ENCODE results near the gene GRHPR.

GRHPR gene

DNA sequence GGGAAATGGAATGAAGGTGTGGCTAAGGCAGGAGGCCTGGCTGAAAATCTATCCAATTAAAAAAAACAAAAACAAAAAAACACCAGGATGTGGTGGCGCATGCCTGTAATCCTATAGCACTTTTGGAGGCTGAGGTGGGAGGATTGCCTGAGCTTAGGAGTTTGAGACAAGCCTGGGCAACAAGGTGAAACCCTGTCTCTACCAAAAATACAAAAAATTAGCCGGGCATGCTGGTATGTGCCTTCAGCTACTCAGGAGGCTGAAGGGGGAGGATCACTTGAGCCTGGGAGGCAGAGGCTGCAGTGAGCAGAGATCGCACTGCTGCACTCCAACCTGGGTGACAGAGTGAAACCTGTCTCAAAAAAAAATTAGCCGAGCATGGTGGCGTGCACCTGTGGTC lies 21.1 kb downstream of the GRHPR start:
- peaks cover 35 to 40% of the 10 kb centered on the region in 2 donors for H3K36me3 ChIP-seq (ENCODE audit: control insufficient read depth in 2 of 2, insufficient read depth in 2 of 2, low read length in 2 of 2)
- H3K27ac ChIP-seq (ENCODE audit: low read depth in 2 of 2, low read length in 2 of 2), result no peak overlapping the region
- no peak overlapping the region for H3K9ac ChIP-seq (ENCODE audit: low read depth in 1 of 2, low read length in 2 of 2)
- H3K4me1 ChIP-seq (ENCODE audit: control insufficient read depth in 2 of 2, insufficient read depth in 2 of 2, low read length in 2 of 2), result peaks cover 0 to 5% of the 10 kb centered on the region in 2 donors
- H3K9me3 ChIP-seq (ENCODE audit: control insufficient read depth in 2 of 2, low read length in 2 of 2), result no peaks in the 10 kb centered on the region
- H3K27me3 ChIP-seq (ENCODE audit: control insufficient read depth in 2 of 2, insufficient read depth in 2 of 2, low read length in 2 of 2), result no peaks in the 10 kb centered on the region
- no peak overlapping the region for H3K4me3 ChIP-seq (ENCODE audit: low read length in 2 of 2)

DNA sequence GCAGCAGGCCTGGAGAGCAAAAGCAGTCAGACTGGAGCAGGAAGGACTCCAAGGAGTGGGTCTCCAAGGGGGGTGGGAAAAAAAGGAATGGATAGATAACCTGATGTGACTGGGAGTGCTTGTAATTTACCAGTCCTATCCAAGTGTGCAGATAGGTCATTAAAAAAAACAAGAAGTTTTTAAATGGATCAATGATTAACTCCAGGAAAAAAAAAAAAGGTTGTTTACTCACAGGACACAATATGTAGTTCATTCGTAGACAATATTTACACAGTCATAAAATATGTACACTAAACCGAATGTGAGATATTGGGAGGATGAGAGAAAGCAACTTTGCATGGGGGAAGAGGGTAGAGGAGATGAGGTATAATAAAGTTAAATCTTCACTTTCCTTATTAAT lies 22.4 kb downstream of the GRHPR start:
- no peak overlapping the region for H3K4me3 ChIP-seq (ENCODE audit: low read length in 2 of 2)
- H3K4me1 ChIP-seq (ENCODE audit: control insufficient read depth in 2 of 2, insufficient read depth in 2 of 2, low read length in 2 of 2), result peaks cover 0 to 5% of the 10 kb centered on the region in 2 donors
- H3K27me3 ChIP-seq (ENCODE audit: control insufficient read depth in 2 of 2, insufficient read depth in 2 of 2, low read length in 2 of 2), result no peaks in the 10 kb centered on the region
- H3K9ac ChIP-seq (ENCODE audit: low read depth in 1 of 2, low read length in 2 of 2), result no peak overlapping the region
- no peaks in the 10 kb centered on the region for H3K9me3 ChIP-seq (ENCODE audit: control insufficient read depth in 2 of 2, low read length in 2 of 2)
- no peak overlapping the region for H3K27ac ChIP-seq (ENCODE audit: low read depth in 2 of 2, low read length in 2 of 2)
- peaks cover 27% of the 10 kb centered on the region in 2 donors for H3K36me3 ChIP-seq (ENCODE audit: control insufficient read depth in 2 of 2, insufficient read depth in 2 of 2, low read length in 2 of 2)

DNA sequence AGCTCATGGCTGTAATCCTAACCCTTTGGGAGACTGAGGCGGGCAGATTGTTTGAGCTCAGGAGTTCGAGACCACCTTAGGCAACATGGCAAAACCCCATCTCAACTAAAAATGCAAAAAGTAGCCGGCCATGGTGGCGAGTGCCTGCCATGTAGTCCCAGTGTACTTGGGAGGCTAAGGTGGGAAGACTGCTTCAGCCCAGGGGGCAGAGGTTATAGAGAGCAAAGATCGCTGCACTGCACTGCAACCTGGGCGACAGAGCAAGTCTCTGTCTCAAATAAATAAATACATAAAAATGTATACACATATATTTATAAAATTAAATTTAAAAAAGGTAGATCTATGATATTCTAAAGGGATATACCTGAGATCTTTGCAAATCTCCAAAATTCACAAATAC lies 23.3 kb downstream of the GRHPR start:
- H3K36me3 ChIP-seq (ENCODE audit: control insufficient read depth in 2 of 2, insufficient read depth in 2 of 2, low read length in 2 of 2), result peaks cover 19% of the 10 kb centered on the region in 2 donors
- no peaks in the 10 kb centered on the region for H3K9me3 ChIP-seq (ENCODE audit: control insufficient read depth in 2 of 2, low read length in 2 of 2)
- H3K27ac ChIP-seq (ENCODE audit: low read depth in 2 of 2, low read length in 2 of 2), result no peak overlapping the region
- no peak overlapping the region for H3K4me3 ChIP-seq (ENCODE audit: low read length in 2 of 2)
- no peaks in the 10 kb centered on the region for H3K27me3 ChIP-seq (ENCODE audit: control insufficient read depth in 2 of 2, insufficient read depth in 2 of 2, low read length in 2 of 2)
- H3K4me1 ChIP-seq (ENCODE audit: control insufficient read depth in 2 of 2, insufficient read depth in 2 of 2, low read length in 2 of 2), result peaks cover 0 to 5% of the 10 kb centered on the region in 2 donors
- no peak overlapping the region for H3K9ac ChIP-seq (ENCODE audit: low read depth in 1 of 2, low read length in 2 of 2)

DNA sequence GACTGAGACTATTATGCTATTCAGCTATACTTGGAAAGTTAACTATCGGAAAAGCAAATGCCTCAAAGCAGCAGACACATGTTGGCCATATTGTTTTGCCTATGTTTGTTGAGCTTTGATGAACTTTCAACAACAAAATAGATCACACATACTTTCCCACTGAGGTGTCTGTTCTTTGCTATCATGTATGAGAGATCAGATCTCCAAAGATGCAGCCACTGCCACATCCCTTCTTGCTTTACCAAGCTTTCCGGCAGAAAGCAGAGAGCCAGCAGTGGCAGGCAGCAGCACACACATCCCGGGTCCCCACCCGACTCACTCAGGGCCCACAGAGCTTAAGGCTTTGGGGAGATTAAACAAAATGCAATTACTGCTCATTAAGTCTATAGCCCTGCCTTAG lies 23.9 kb downstream of the GRHPR start:
- Histone ChIP-seq H3K4me1 (ENCODE audit: control insufficient read depth in 2 of 2, insufficient read depth in 2 of 2, low read length in 2 of 2) (peaks cover 0 to 5% of the 10 kb centered on the region in 2 donors), H3K27me3 (ENCODE audit: control insufficient read depth in 2 of 2, insufficient read depth in 2 of 2, low read length in 2 of 2) (no peaks in the 10 kb centered on the region), H3K27ac (ENCODE audit: low read depth in 2 of 2, low read length in 2 of 2) (no peak overlapping the region), H3K9me3 (ENCODE audit: control insufficient read depth in 2 of 2, low read length in 2 of 2) (no peaks in the 10 kb centered on the region), H3K9ac (ENCODE audit: low read depth in 1 of 2, low read length in 2 of 2) (no peak overlapping the region), H3K36me3 (ENCODE audit: control insufficient read depth in 2 of 2, insufficient read depth in 2 of 2, low read length in 2 of 2) (peaks cover 13 to 14% of the 10 kb centered on the region in 2 donors), H3K4me3 (ENCODE audit: low read length in 2 of 2) (no peak overlapping the region)

DNA sequence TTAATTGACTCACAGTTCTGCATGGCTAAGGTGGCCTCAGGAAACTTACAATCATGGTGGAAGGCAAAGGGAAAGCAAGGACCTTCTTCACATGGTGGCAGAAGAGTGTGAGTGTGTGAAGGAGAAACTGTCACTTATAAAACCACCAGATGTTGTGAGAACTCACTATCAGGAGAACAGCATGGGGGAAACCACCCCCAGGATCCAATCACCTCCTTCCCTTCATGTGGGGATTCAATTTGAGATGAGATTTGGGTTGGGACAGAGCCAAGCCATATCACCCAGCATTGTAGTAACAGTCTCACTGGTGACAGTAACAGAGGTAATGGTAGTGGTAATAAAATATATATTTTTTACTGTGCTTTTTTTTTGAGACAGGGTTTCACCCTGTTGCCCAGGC lies 24.6 kb downstream of the GRHPR start:
- Histone ChIP-seq H3K36me3 (ENCODE audit: control insufficient read depth in 2 of 2, insufficient read depth in 2 of 2, low read length in 2 of 2) (peaks cover 6 to 7% of the 10 kb centered on the region in 2 donors), H3K9ac (ENCODE audit: low read depth in 1 of 2, low read length in 2 of 2) (no peak overlapping the region), H3K27me3 (ENCODE audit: control insufficient read depth in 2 of 2, insufficient read depth in 2 of 2, low read length in 2 of 2) (no peaks in the 10 kb centered on the region), H3K4me3 (ENCODE audit: low read length in 2 of 2) (no peak overlapping the region), H3K27ac (ENCODE audit: low read depth in 2 of 2, low read length in 2 of 2) (no peak overlapping the region), H3K9me3 (ENCODE audit: control insufficient read depth in 2 of 2, low read length in 2 of 2) (no peaks in the 10 kb centered on the region), H3K4me1 (ENCODE audit: control insufficient read depth in 2 of 2, insufficient read depth in 2 of 2, low read length in 2 of 2) (peaks cover 0 to 5% of the 10 kb centered on the region in 2 donors)

DNA sequence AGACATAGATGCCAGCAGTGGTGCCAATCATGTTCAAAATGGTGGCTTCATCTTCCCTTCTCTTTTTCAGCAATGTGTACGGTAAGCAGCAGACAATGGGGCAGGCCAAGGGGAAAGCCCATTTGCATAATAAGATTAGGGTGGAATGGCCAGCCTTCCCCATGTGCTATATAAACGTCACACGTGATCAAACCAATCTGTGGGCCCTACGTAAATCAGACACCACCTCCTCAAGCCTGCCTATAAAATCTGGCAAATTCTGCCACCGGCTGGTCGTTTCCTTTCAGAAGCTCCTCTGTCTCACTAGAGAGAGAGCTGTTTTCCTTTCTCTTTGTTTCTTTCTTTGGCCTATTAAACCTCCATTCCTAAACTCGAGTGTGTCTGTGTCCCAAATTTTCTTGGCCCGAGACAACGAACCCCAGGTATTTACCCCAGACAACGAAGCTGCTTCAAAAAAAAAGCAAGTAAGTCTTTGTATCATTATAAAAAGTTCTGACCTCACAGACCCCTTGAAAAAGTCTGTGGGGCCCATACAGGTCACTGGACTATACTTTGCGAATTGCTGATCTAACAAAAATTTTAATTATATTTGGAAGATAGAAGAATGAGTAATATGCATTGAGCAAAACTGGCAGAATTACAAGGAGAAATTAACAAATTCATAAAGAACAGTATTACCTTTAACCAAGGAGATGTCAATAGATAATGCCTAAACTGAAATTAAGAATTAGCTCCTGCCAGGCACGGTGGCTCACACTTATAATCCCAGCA lies 27.6 kb downstream of the GRHPR start:
- Histone ChIP-seq H3K9ac (ENCODE audit: low read depth in 1 of 2, low read length in 2 of 2) (no peak overlapping the region), H3K4me3 (ENCODE audit: low read length in 2 of 2) (no peak overlapping the region), H3K4me1 (ENCODE audit: control insufficient read depth in 2 of 2, insufficient read depth in 2 of 2, low read length in 2 of 2) (peaks cover 3 to 14% of the 10 kb centered on the region in 2 donors), H3K36me3 (ENCODE audit: control insufficient read depth in 2 of 2, insufficient read depth in 2 of 2, low read length in 2 of 2) (no peaks in the 10 kb centered on the region), H3K27ac (ENCODE audit: low read depth in 2 of 2, low read length in 2 of 2) (no peak overlapping the region), H3K27me3 (ENCODE audit: control insufficient read depth in 2 of 2, insufficient read depth in 2 of 2, low read length in 2 of 2) (no peaks in the 10 kb centered on the region), H3K9me3 (ENCODE audit: control insufficient read depth in 2 of 2, low read length in 2 of 2) (no peaks in the 10 kb centered on the region)

DNA sequence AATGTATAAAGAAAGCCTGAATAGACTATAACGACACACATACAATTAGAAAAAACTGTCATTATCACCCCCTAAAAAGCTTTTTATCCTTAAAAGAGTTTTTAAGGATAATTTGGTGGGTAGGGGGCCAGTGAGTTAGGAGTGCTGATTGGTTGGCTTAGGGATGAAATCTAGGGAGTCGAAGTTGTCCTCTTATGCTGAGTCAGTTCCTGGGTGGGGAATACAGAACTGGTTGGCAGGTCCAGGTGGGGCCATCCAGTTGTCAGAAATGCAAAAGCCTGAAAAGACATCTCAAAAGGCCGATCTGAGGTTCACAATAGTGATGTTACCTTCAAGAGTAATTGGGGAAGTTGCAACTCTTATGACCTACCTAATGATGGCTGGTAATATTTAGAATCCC lies 29.1 kb downstream of the GRHPR start:
- H3K27ac ChIP-seq (ENCODE audit: low read depth in 2 of 2, low read length in 2 of 2), result no peak overlapping the region
- no peak overlapping the region for H3K4me3 ChIP-seq (ENCODE audit: low read length in 2 of 2)
- H3K9ac ChIP-seq (ENCODE audit: low read depth in 1 of 2, low read length in 2 of 2), result no peak overlapping the region
- H3K36me3 ChIP-seq (ENCODE audit: control insufficient read depth in 2 of 2, insufficient read depth in 2 of 2, low read length in 2 of 2), result no peaks in the 10 kb centered on the region
- no peaks in the 10 kb centered on the region for H3K9me3 ChIP-seq (ENCODE audit: control insufficient read depth in 2 of 2, low read length in 2 of 2)
- H3K27me3 ChIP-seq (ENCODE audit: control insufficient read depth in 2 of 2, insufficient read depth in 2 of 2, low read length in 2 of 2), result no peaks in the 10 kb centered on the region
- peaks cover 3 to 15% of the 10 kb centered on the region in 2 donors for H3K4me1 ChIP-seq (ENCODE audit: control insufficient read depth in 2 of 2, insufficient read depth in 2 of 2, low read length in 2 of 2)

DNA sequence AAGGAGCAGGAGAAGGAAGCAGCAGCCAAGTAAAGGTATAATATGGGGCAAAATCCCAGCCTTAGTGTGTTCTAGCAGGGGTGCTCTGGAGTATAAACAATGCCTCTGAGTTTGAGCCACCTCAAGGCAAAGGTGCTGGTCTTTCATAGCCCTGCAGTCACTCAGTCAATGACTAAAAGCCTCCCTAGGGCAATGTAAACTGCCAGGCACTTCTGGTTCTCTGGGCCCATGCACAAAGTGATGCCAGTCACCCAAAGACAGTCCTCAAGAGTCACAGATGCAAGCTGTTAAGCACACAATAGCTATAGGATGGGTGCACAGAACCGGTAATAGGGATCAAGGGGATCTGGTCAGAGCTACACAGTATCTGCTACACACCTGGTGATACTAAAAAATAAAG lies 30.1 kb downstream of the GRHPR start:
- no peaks in the 10 kb centered on the region for H3K36me3 ChIP-seq (ENCODE audit: control insufficient read depth in 2 of 2, insufficient read depth in 2 of 2, low read length in 2 of 2)
- peaks cover 3 to 15% of the 10 kb centered on the region in 2 donors for H3K4me1 ChIP-seq (ENCODE audit: control insufficient read depth in 2 of 2, insufficient read depth in 2 of 2, low read length in 2 of 2)
- no peak overlapping the region for H3K4me3 ChIP-seq (ENCODE audit: low read length in 2 of 2)
- H3K27me3 ChIP-seq (ENCODE audit: control insufficient read depth in 2 of 2, insufficient read depth in 2 of 2, low read length in 2 of 2), result no peaks in the 10 kb centered on the region
- no peak overlapping the region for H3K27ac ChIP-seq (ENCODE audit: low read depth in 2 of 2, low read length in 2 of 2)
- H3K9me3 ChIP-seq (ENCODE audit: control insufficient read depth in 2 of 2, low read length in 2 of 2), result no peaks in the 10 kb centered on the region
- no peak overlapping the region for H3K9ac ChIP-seq (ENCODE audit: low read depth in 1 of 2, low read length in 2 of 2)

DNA sequence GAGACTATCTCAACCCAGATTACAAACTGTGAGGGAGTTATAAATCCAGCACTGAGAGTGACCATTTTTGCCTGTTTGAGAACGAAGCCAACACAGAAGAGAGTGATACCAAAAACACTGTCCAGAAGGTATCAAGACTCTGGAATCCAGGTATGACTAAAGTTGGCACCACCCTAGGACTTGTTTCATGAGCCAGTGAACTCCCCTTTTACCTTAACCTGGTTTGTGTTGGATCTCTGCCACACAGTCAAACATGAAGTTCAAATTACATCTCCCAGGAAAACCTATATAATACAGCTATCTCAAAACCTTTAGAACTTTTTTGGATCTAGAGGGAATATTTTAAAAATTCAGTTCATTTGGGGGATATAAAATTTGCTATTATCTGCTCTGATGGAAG lies 31.3 kb downstream of the GRHPR start:
- H3K4me1 ChIP-seq (ENCODE audit: control insufficient read depth in 2 of 2, insufficient read depth in 2 of 2, low read length in 2 of 2), result peaks cover 3 to 15% of the 10 kb centered on the region in 2 donors
- no peak overlapping the region for H3K27ac ChIP-seq (ENCODE audit: low read depth in 2 of 2, low read length in 2 of 2)
- no peak overlapping the region for H3K4me3 ChIP-seq (ENCODE audit: low read length in 2 of 2)
- no peak overlapping the region for H3K9ac ChIP-seq (ENCODE audit: low read depth in 1 of 2, low read length in 2 of 2)
- H3K36me3 ChIP-seq (ENCODE audit: control insufficient read depth in 2 of 2, insufficient read depth in 2 of 2, low read length in 2 of 2), result no peaks in the 10 kb centered on the region
- no peaks in the 10 kb centered on the region for H3K27me3 ChIP-seq (ENCODE audit: control insufficient read depth in 2 of 2, insufficient read depth in 2 of 2, low read length in 2 of 2)
- H3K9me3 ChIP-seq (ENCODE audit: control insufficient read depth in 2 of 2, low read length in 2 of 2), result no peaks in the 10 kb centered on the region

DNA sequence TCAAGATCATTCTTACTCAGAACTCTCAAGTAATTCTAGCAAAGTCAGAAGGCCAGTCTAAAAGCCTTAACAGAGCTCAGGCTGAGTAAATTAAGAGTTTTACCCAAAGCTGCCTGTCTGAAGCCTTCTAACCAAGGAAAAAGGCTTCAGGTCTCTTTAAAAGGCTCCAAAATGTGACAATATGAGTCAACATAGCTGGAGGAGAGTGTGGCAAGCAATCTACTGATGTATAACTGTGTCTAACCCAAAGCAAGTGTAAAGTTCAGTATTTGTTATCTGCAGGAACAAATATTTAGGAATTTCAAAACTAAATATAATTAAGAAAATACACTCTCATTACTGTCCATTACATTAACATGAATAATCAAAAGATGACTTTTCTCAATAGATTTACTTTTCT lies 31.7 kb downstream of the GRHPR start:
- no peaks in the 10 kb centered on the region for H3K9me3 ChIP-seq (ENCODE audit: control insufficient read depth in 2 of 2, low read length in 2 of 2)
- no peak overlapping the region for H3K9ac ChIP-seq (ENCODE audit: low read depth in 1 of 2, low read length in 2 of 2)
- H3K27me3 ChIP-seq (ENCODE audit: control insufficient read depth in 2 of 2, insufficient read depth in 2 of 2, low read length in 2 of 2), result no peaks in the 10 kb centered on the region
- H3K27ac ChIP-seq (ENCODE audit: low read depth in 2 of 2, low read length in 2 of 2), result no peak overlapping the region
- no peak overlapping the region for H3K4me3 ChIP-seq (ENCODE audit: low read length in 2 of 2)
- H3K36me3 ChIP-seq (ENCODE audit: control insufficient read depth in 2 of 2, insufficient read depth in 2 of 2, low read length in 2 of 2), result no peaks in the 10 kb centered on the region
- H3K4me1 ChIP-seq (ENCODE audit: control insufficient read depth in 2 of 2, insufficient read depth in 2 of 2, low read length in 2 of 2), result peaks cover 3 to 15% of the 10 kb centered on the region in 2 donors

All from mucosa of rectum (tissue), 2 donors.